ENCODE measurements around the gene ETNK2.

DNA sequence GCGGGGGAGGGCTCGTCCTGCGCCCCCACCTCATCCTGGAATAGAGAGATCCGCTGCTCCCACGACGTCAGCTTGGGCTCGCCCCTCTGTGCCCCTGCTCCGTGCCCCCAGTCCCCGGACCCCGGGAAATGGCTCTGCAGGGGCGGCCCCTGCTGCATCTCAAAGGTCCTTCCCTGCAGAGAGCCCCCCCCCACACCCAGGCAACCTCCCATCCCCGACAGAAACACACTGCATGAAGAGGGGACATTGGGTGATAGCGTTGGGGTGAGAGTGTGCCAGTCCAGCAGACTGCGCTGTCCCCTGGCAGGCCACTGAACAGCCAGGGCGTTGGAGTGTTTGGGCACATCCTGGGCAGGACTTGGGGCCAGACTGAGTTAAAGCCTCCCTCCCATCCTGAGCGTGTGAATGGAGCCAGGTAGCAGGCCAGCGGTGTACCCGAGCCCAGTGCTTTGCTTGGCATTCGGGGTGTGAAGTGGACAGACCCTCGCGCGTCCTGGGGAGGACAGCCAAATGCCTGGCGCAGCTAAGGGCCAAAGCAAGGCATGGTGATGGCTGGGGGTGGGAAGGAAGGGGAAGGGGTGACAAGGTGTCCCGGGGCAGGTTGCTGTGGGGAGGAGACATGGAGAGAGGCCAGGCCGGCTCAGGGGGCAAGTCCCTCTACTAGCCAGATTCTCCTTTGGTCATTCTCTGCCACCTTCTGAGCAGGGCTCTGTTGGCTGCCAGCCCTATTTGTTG lies 633 bp upstream of the ETNK2 start:
- TF ChIP-seq POLR2A (IDR thresholded peaks at IDR 0.05; ENCODE audit: low read depth, low read length) (no peak), TAF1 (IDR thresholded peaks at IDR 0.05; ENCODE audit: borderline replicate concordance, low read depth, low read length) (no peak), POLR2AphosphoS5 (IDR thresholded peaks at IDR 0.05; ENCODE audit: low read depth, low read length) (no peak)

Data from GM12892 (cell line).